Gastrocnemius medialis (tissue), 4 donors: ENCODE data around the gene NPB.

Experiments used
- CTCF ChIP-seq, 5 experiments: fragments of 450-650 bp in 3 of 5; fragments of 200-600 bp in 2 of 5; sonication (generic) in 2 of 5; IDR thresholded peaks in 4 of 5; conservative IDR thresholded peaks in 1 of 5; 1 replicate in 4 of 5; 2 replicates in 1 of 5; pipeline ENCODE4 v1.5.1; 2016 to 2019; ENCODE audit warnings: antibody characterized with exemption in 5 of 5, mild to moderate bottlenecking in 3 of 5, moderate library complexity in 3 of 5
- POLR2A ChIP-seq, 2 donors: fragments of 450-650 bp; IDR thresholded peaks; one replicate each; pipeline ENCODE4 v1.6.1; 2017; ENCODE audit warnings: antibody characterized with exemption in 2 of 2, mild to moderate bottlenecking in 2 of 2, moderate library complexity in 2 of 2

GRCh38 chr17:81869221-81870130, 32.6 kb upstream of the NPB start:
- TF ChIP-seq CTCF (IDR thresholded peaks at IDR 0.05 in 4 of 5, conservative IDR thresholded peaks at IDR 0.05 in 1 of 5) (peak; percentile 80 to 97 (median 90)), POLR2A (IDR thresholded peaks at IDR 0.05) (no peak)
